NCI-H2107 (cell line): ENCODE measurements around the gene SNAPC4.
A peak's percentile ranks its signal among the peaks of the same experiment; 100 is the strongest.
"Not testable (repeated sequence)": the region's sequence is repeated elsewhere in the genome, so short reads cannot be mapped to it uniquely, and the experiment has no call there.

Experiments used
- DNase-seq: peaks from one replicate; lab custom pipeline; 2025; lab: John Stamatoyannopoulos, UW

The SNAPC4 gene

GRCh38 chr9:136358016-136358415 lies 42.0 kb downstream of the SNAPC4 start:
- DNase-seq, result no peak

GRCh38 chr9:136357202-136357725 lies 42.7 kb downstream of the SNAPC4 start:
- no peak for DNase-seq

GRCh38 chr9:136355616-136356557 lies 44.1 kb downstream of the SNAPC4 start:
- DNase-seq, result no peak

- no peak for DNase-seq
Measured at GRCh38 chr9:136354592-136355085, 45.3 kb downstream of the SNAPC4 start.

GRCh38 chr9:136353757-136354488 lies 46.0 kb downstream of the SNAPC4 start:
- no peak for DNase-seq

GRCh38 chr9:136353088-136353487 lies 46.9 kb downstream of the SNAPC4 start:
- no peak for DNase-seq

- peak; percentile 48 for DNase-seq
Measured at GRCh38 chr9:136352682-136353081, 47.3 kb downstream of the SNAPC4 start.

GRCh38 chr9:136351868-136352267 lies 48.1 kb downstream of the SNAPC4 start:
- DNase-seq, result not testable (repeated sequence)

- DNase-seq, result no peak
Measured at GRCh38 chr9:136351252-136351800, 48.6 kb downstream of the SNAPC4 start.
